SK-N-SH treated with all-trans-retinoic acid at 6 μM for 48 hours (cell line): ENCODE data around the gene TTF2.

ENCODE experiments used
- ATAC-seq: fragments of 200-7000 bp; cut with Tn5 transposase; 3 replicates; pipeline ENCODE4 v1.9.1; 2020; ENCODE audit warnings: mild to moderate bottlenecking, moderate library complexity
- ARNTL ChIP-seq: fragments of 450-650 bp; formaldehyde crosslinking; IDR thresholded peaks from 2 replicates; pipeline ENCODE4 v1.5.0; 2020; ENCODE audit warnings: low read depth, mild to moderate bottlenecking, moderate library complexity, borderline replicate concordance
- CSDC2 ChIP-seq: fragments of 250-450 bp; sonication (Bioruptor Pico); IDR thresholded peaks from 2 replicates; pipeline ENCODE4 v1.5.0; 2020; ENCODE audit warnings: mild to moderate bottlenecking, moderate library complexity
- GLIS3 ChIP-seq: fragments of 250-450 bp; sonication (Bioruptor Pico); IDR thresholded peaks from 2 replicates; pipeline ENCODE4 v1.5.0; 2020; ENCODE audit warnings: mild to moderate bottlenecking, moderate library complexity
- ISL1 ChIP-seq: fragments of 250-450 bp; sonication (Bioruptor Pico); IDR thresholded peaks from 2 replicates; pipeline ENCODE4 v2.1.2; 2022; ENCODE audit warnings: mild to moderate bottlenecking, moderate library complexity
- OSR1 ChIP-seq: fragments of 250-450 bp; sonication (Bioruptor Pico); IDR thresholded peaks from 2 replicates; pipeline ENCODE4 v1.8.0; 2022; ENCODE audit warnings: moderate library complexity, mild to moderate bottlenecking, inconsistent platforms
- POU6F1 ChIP-seq: fragments of 250-450 bp; sonication (Bioruptor Pico); IDR thresholded peaks from 2 replicates; pipeline ENCODE4 v1.8.0; 2021; ENCODE audit warnings: low read depth, mild to moderate bottlenecking, moderate library complexity, borderline replicate concordance
- PPARA ChIP-seq: fragments of 250-450 bp; sonication (Bioruptor Pico); IDR thresholded peaks from 2 replicates; pipeline ENCODE4 v1.5.0; 2020; ENCODE audit warnings: mild to moderate bottlenecking, borderline replicate concordance
- RARB ChIP-seq: fragments of 250-450 bp; sonication (Bioruptor Pico); IDR thresholded peaks from 2 replicates; pipeline ENCODE4 v1.8.0; 2021; ENCODE audit warnings: mild to moderate bottlenecking, moderate library complexity
- SNAI2 ChIP-seq: fragments of 250-450 bp; sonication (Bioruptor Pico); IDR thresholded peaks from 2 replicates; pipeline ENCODE4 v1.5.0; 2020; ENCODE audit warnings: mild to moderate bottlenecking, moderate library complexity
- TOX ChIP-seq: fragments of 250-450 bp; sonication (Bioruptor Pico); IDR thresholded peaks from 2 replicates; pipeline ENCODE4 v1.8.0; 2021; ENCODE audit warnings: mild to moderate bottlenecking, moderate library complexity, borderline replicate concordance
- TSHZ2 ChIP-seq: fragments of 250-450 bp; sonication (Bioruptor Pico); IDR thresholded peaks from 2 replicates; pipeline ENCODE4 v1.5.0; 2020; ENCODE audit warnings: mild to moderate bottlenecking, moderate library complexity
- ZC3H10 ChIP-seq: fragments of 250-450 bp; sonication (Bioruptor Pico); IDR thresholded peaks from 2 replicates; pipeline ENCODE4 v1.5.1; 2021; ENCODE audit warnings: mild to moderate bottlenecking, moderate library complexity
- ZFP3 ChIP-seq: fragments of 250-450 bp; sonication (Bioruptor Pico); IDR thresholded peaks from 2 replicates; pipeline ENCODE4 v1.5.0; 2020; ENCODE audit warnings: mild to moderate bottlenecking, moderate library complexity
- ZFP30 ChIP-seq: fragments of 450-650 bp; formaldehyde crosslinking; IDR thresholded peaks from 2 replicates; pipeline ENCODE4 v1.5.0; 2022; ENCODE audit warnings: mild to moderate bottlenecking, moderate library complexity
- ZNF565 ChIP-seq: fragments of 450-650 bp; formaldehyde crosslinking; conservative IDR thresholded peaks from 2 replicates; pipeline ENCODE4 v1.5.0; 2020; ENCODE audit warnings: low read depth, mild to moderate bottlenecking, moderate library complexity
- ZNF70 ChIP-seq: fragments of 450-650 bp; formaldehyde crosslinking; IDR thresholded peaks from 2 replicates; pipeline ENCODE4 v1.5.0; 2020; ENCODE audit warnings: mild to moderate bottlenecking, moderate library complexity
- ZNF8 ChIP-seq: fragments of 450-650 bp; formaldehyde crosslinking; IDR thresholded peaks from 2 replicates; pipeline ENCODE4 v1.5.0; 2020; ENCODE audit warnings: mild to moderate bottlenecking, moderate library complexity
- TF ChIP-seq, protein P1 (sequence below): fragments of 250-450 bp; sonication (Bioruptor Pico); IDR thresholded peaks from 2 replicates; pipeline ENCODE4 v1.8.0; 2020; ENCODE audit warnings: mild to moderate bottlenecking, moderate library complexity, borderline replicate concordance
- TF ChIP-seq, protein P2 (sequence below): fragments of 250-450 bp; sonication (Bioruptor Pico); IDR thresholded peaks from 2 replicates; pipeline ENCODE4 v1.5.1; 2021; ENCODE audit warnings: mild to moderate bottlenecking, moderate library complexity

Gene TTF2

DNA sequence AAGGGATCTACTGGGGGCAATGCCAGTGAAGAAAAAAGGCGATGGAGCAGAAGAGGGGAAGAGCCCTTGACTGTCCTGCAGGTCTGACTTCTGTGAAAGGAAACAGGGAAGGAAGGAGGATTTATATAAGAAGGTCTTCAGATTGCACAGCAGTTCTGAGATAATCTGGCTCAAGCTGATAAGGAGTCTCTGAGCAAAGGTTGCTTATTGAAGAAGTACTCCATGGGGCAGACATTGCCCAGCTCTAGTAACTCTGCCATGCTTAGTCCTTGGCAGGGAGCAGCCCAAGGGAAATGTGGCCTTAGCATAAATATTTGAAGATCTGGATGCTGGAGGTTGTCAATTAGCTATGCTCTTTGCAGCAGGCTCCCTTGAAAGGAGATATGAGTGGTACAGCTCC lies 15.9 kb upstream of the TTF2 start (continued):
- TF ChIP-seq, protein P1, sequence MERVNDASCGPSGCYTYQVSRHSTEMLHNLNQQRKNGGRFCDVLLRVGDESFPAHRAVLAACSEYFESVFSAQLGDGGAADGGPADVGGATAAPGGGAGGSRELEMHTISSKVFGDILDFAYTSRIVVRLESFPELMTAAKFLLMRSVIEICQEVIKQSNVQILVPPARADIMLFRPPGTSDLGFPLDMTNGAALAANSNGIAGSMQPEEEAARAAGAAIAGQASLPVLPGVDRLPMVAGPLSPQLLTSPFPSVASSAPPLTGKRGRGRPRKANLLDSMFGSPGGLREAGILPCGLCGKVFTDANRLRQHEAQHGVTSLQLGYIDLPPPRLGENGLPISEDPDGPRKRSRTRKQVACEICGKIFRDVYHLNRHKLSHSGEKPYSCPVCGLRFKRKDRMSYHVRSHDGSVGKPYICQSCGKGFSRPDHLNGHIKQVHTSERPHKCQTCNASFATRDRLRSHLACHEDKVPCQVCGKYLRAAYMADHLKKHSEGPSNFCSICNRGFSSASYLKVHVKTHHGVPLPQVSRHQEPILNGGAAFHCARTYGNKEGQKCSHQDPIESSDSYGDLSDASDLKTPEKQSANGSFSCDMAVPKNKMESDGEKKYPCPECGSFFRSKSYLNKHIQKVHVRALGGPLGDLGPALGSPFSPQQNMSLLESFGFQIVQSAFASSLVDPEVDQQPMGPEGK: no peak
- TF ChIP-seq POU6F1 (CRISPR knock-in tag): no peak
- no peak for TF ChIP-seq GLIS3 (CRISPR knock-in tag)
- TF ChIP-seq ZFP30 (CRISPR knock-in tag): no peak
- no peak for TF ChIP-seq RARB (CRISPR knock-in tag)
- TF ChIP-seq ZNF70 (CRISPR knock-in tag): no peak
- no peak for TF ChIP-seq ISL1 (CRISPR knock-in tag)

- no peak for ATAC-seq
- TF ChIP-seq ZNF70 (CRISPR knock-in tag) (no peak), PPARA (CRISPR knock-in tag) (no peak), ISL1 (CRISPR knock-in tag) (no peak), GLIS3 (CRISPR knock-in tag) (no peak), ZNF565 (CRISPR knock-in tag) (no peak), POU6F1 (CRISPR knock-in tag) (no peak), ARNTL (no peak), OSR1 (CRISPR knock-in tag) (no peak), SNAI2 (CRISPR knock-in tag) (no peak), CSDC2 (CRISPR knock-in tag) (no peak), ZFP3 (CRISPR knock-in tag) (no peak), ZC3H10 (CRISPR knock-in tag) (no peak)
- TF ChIP-seq, protein P1: no peak
- TF ChIP-seq, protein P2, sequence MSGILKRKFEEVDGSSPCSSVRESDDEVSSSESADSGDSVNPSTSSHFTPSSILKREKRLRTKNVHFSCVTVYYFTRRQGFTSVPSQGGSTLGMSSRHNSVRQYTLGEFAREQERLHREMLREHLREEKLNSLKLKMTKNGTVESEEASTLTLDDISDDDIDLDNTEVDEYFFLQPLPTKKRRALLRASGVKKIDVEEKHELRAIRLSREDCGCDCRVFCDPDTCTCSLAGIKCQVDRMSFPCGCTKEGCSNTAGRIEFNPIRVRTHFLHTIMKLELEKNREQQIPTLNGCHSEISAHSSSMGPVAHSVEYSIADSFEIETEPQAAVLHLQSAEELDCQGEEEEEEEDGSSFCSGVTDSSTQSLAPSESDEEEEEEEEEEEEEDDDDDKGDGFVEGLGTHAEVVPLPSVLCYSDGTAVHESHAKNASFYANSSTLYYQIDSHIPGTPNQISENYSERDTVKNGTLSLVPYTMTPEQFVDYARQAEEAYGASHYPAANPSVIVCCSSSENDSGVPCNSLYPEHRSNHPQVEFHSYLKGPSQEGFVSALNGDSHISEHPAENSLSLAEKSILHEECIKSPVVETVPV (CRISPR knock-in tag): no peak
Observed at GRCh38 chr1:117045644-117046043, 14.5 kb upstream of the TTF2 start.

GRCh38 chr1:117046781-117047180 lies 13.3 kb upstream of the TTF2 start:
- no peak for ATAC-seq
- TF ChIP-seq TSHZ2 (CRISPR knock-in tag): no peak
- no peak for TF ChIP-seq POU6F1 (CRISPR knock-in tag)
- TF ChIP-seq ISL1 (CRISPR knock-in tag): no peak
- TF ChIP-seq PPARA (CRISPR knock-in tag): no peak
- TF ChIP-seq, protein P1: no peak
- no peak for TF ChIP-seq ZFP30 (CRISPR knock-in tag)
- no peak for TF ChIP-seq TOX (CRISPR knock-in tag)
- TF ChIP-seq ZC3H10 (CRISPR knock-in tag): no peak
- no peak for TF ChIP-seq ARNTL
- TF ChIP-seq OSR1 (CRISPR knock-in tag): no peak
- no peak for TF ChIP-seq ZNF70 (CRISPR knock-in tag)
- TF ChIP-seq ZNF8 (CRISPR knock-in tag): no peak
- no peak for TF ChIP-seq GLIS3 (CRISPR knock-in tag)
- no peak for TF ChIP-seq RARB (CRISPR knock-in tag)
